Panc1 (cell line): ENCODE results near the gene PROSER3. TPM values are rescaled to one million over a fixed set of nuclear protein-coding genes. Genes with fewer than 3 reads are reported as not detected.
A peak's percentile ranks its signal among the peaks of the same experiment; 100 is the strongest.

Experiments
- ATAC-seq: fragments of 200-7000 bp; cut with Tn5 transposase; 2 replicates; pipeline ENCODE4 v1.9.1; 2020; ENCODE audit warnings: mild to moderate bottlenecking, moderate library complexity
- BruUV-seq: library from RNA; stranded (reverse); fragments of 400-500 nt; replicated peaks from 2 replicates; lab custom pipeline; 2021; lab: Mats Ljungman, UMichigan
- CTCF ChIA-PET: fragments of 300-600 bp; sonication (Branson Sonifier 250); formaldehyde crosslinking; loops from one replicate; lab custom pipeline; 2022; ENCODE audit warnings: antibody characterized with exemption; lab: Charles Lee
- POLR2A ChIA-PET: fragments of 300-600 bp; sonication (Branson Sonifier 250); formaldehyde crosslinking; loops from one replicate; lab custom pipeline; 2022; ENCODE audit warnings: antibody characterized with exemption; lab: Charles Lee
- DNase-seq: peaks from one replicate; pipeline ENCODE4 v3.0.0-alpha.2; 2010; ENCODE audit warnings: low read depth, low spot score
- H3K27ac ChIP-seq: 2 replicates; pipeline ENCODE4 v1.5.1; 2011; ENCODE audit warnings: mild to moderate bottlenecking, low read length, inconsistent platforms
- H3K27me3 ChIP-seq: fragments of 200-500 bp; sonication (Bioruptor generic); 2 replicates; pipeline ENCODE4 v1.6.0; 2014; ENCODE audit warnings: low read length, inconsistent platforms; ENCODE audit not compliant: control insufficient read depth, insufficient read depth
- H3K36me3 ChIP-seq: fragments of 200-500 bp; sonication (Bioruptor generic); 2 replicates; pipeline ENCODE4 v1.5.1; 2014; ENCODE audit warnings: inconsistent platforms, mild to moderate bottlenecking, low read length, moderate library complexity; ENCODE audit not compliant: control insufficient read depth, insufficient read depth
- H3K4me1 ChIP-seq: 2 replicates; pipeline ENCODE4 v1.5.1; 2011; ENCODE audit warnings: inconsistent platforms, mild to moderate bottlenecking, low read length, moderate library complexity; ENCODE audit not compliant: control insufficient read depth, insufficient read depth
- H3K4me3 ChIP-seq, 2 experiments: 2 replicates each; pipeline ENCODE4 v1.5.1; 2011 to 2012; ENCODE audit warnings: low read depth in 2 of 2, low read length in 2 of 2, mild to moderate bottlenecking in 2 of 2, inconsistent platforms in 1 of 2, moderate library complexity in 1 of 2
- H3K9me3 ChIP-seq: fragments of 200-500 bp; sonication (Bioruptor generic); 2 replicates; pipeline ENCODE4 v1.5.1; 2014; ENCODE audit warnings: low read depth, mild to moderate bottlenecking, inconsistent platforms, low read length, moderate library complexity; ENCODE audit not compliant: control insufficient read depth, insufficient read depth
- POLR2AphosphoS5 ChIP-seq: IDR thresholded peaks from 2 replicates; pipeline ENCODE4 v1.6.1; 2012; ENCODE audit warnings: mild to moderate bottlenecking, low read depth, low read length, moderate library complexity
- REST ChIP-seq, 2 experiments: IDR thresholded peaks; 2 replicates each; pipeline ENCODE4 v1.6.1; 2011 to 2012; ENCODE audit warnings: low read depth in 2 of 2, control low read depth in 1 of 2, low read length in 1 of 2, mild to moderate bottlenecking in 1 of 2, moderate library complexity in 1 of 2; ENCODE audit not compliant: insufficient read depth in 1 of 2
- SIN3A ChIP-seq: IDR thresholded peaks from 2 replicates; pipeline ENCODE4 v1.6.1; 2012; ENCODE audit warnings: low read depth, mild to moderate bottlenecking, low read length, moderate library complexity, borderline replicate concordance; ENCODE audit not compliant: insufficient read depth
- TCF7L2 ChIP-seq: IDR thresholded peaks from 2 replicates; pipeline ENCODE4 v1.6.1; 2011; ENCODE audit warnings: mild to moderate bottlenecking, low read depth, low read length, inconsistent platforms
- in situ Hi-C: cut with HindIII; loops from 2 replicates; pipeline ENCODE4 v1.10.0; 2016; ENCODE audit warnings: low sequenced_read_pairs, low pct_unique_long_range_greater_than_20kb
- intact Hi-C: fragments of 100-400 bp; cut with micrococcal nuclease; formaldehyde crosslinking; loops from one replicate; pipeline ENCODE4 v1.10.0; 2022; ENCODE audit not compliant: unreplicated experiment
- total RNA-seq: library from RNA; stranded (reverse); gene quantifications from one replicate; pipeline ENCODE4 v1.2.1, GENCODE V29; 2021; ENCODE audit not compliant: unreplicated experiment
- TF ChIP-seq, protein P1 (sequence below): fragments of 450-650 bp; IDR thresholded peaks from 2 replicates; pipeline ENCODE4 v1.5.1; 2017; ENCODE audit warnings: mild to moderate bottlenecking

PROSER3 gene
- total RNA-seq, 1 experiment from 2014 or later: 63.9 TPM

DNA sequence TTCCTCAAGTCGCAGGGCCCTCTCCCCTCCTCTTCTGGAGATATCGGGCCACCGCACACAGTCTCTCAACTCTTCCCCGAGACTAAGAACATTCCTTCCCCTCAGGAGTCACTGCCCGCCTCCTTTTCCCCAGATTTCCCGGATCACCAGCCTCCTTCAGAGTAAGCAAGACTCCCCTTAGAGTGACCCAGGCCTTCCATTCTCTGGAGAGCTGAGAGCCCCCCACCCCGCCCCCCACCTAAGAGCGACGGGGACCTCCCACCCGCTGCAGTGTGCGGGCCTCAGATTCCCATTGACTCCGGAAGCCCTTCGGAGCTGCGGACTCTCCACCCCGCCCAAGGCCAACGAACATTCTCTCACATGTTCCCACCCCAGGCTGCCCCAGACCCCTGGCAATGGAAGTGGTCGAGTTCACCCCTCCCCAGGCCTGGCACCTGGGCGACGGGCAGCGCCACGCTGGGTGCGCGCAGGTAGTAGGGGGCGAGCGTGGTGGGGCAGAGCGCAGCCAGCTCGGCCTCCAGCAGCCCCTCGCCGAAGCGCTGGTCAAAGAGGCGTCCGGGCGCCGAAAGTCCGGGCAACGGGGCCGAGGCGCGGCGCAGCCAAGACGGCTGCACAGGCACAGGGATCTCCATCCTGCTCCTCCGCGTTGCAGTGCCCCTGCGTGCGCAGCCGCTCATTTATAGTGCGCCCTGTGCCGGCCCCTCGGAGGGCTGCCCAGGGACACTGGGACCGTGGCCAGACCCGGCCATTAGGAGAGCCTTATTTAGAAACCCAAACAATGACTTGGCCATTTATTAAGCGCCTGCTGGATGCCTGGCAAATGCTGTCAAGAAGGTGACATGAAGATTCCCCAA lies 1.4 kb upstream of the PROSER3 start, which contains the start of gene HSPB6:
HSPB6 (minus strand) TSS at position 653 of the 854 bp plus-strand sequence; CDS start at position 632, 21 bp downstream.
- Histone ChIP-seq H3K9me3 (no peaks in the 10 kb centered on the region), H3K4me3 (peak within 1 kb of the TSS; percentile 95 to 99), H3K27me3 (no peaks in the 10 kb centered on the region), H3K27ac (peak within 1 kb of the TSS; percentile 100), H3K36me3 (no peaks in the 10 kb centered on the region), H3K4me1 (peaks cover 16% of the 10 kb centered on the region)
- ChIA-PET CTCF (no interaction called here), POLR2A (no interaction called here)
- intact Hi-C loops (no loop called here), in situ Hi-C loops (no loop called here)
- ATAC-seq (no peak), DNase-seq (no peak)
- BruUV-seq: no TSS peak
- TF ChIP-seq SIN3A (no peak), TCF7L2 (no peak), REST (IDR thresholded peaks at IDR 0.05; ENCODE audit: insufficient read depth in 1 of 2, low read depth in 2 of 2, low read length in 1 of 2) (no peak), POLR2AphosphoS5 (no peak)
- TF ChIP-seq, protein P1, sequence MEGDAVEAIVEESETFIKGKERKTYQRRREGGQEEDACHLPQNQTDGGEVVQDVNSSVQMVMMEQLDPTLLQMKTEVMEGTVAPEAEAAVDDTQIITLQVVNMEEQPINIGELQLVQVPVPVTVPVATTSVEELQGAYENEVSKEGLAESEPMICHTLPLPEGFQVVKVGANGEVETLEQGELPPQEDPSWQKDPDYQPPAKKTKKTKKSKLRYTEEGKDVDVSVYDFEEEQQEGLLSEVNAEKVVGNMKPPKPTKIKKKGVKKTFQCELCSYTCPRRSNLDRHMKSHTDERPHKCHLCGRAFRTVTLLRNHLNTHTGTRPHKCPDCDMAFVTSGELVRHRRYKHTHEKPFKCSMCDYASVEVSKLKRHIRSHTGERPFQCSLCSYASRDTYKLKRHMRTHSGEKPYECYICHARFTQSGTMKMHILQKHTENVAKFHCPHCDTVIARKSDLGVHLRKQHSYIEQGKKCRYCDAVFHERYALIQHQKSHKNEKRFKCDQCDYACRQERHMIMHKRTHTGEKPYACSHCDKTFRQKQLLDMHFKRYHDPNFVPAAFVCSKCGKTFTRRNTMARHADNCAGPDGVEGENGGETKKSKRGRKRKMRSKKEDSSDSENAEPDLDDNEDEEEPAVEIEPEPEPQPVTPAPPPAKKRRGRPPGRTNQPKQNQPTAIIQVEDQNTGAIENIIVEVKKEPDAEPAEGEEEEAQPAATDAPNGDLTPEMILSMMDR: no peak

DNA sequence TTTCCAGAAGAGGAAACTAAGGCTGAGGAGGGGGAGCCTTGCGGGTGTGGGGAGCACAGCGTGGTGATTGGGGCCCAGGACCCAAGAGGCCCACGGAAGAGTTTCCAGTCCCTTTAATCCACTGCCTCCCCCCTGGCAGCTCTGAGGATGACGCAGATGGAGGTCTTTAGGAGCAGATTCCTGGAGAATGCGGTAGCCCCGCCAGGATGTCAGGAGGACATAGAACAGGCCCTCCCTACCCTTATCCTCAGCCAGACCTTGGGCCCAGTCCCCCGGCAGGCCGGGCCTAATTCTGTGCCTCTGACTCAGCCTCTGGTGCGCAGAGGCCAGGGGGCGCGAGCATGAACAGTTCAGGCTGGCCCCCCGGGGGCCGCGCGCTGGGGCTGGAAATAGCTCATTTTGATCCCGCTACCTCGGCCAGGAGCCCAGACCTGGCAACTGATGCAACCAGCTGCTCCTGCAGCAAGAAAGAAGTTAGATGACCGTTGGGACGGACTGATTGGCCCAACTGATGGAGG lies 686 bp upstream of the PROSER3 start:
- H3K27me3 ChIP-seq: no peaks in the 10 kb centered on the region
- peaks cover 16% of the 10 kb centered on the region for H3K4me1 ChIP-seq
- no peak for DNase-seq
- no peaks in the 10 kb centered on the region for H3K36me3 ChIP-seq
- no peaks in the 10 kb centered on the region for H3K9me3 ChIP-seq
- peak overlapping the region; percentile 100 for H3K27ac ChIP-seq
- ChIA-PET CTCF (no interaction called here), POLR2A (interaction anchor here (0.7 kb wide), 1 partner anchor 9 kb away, joined by 3 read pairs; the partner anchor contains the start of gene LIN37)
- H3K4me3 ChIP-seq: peak overlapping the region; percentile 95 to 99
- ATAC-seq: peak; percentile 31
- in situ Hi-C loops: no loop called here
- intact Hi-C loops: no loop called here
- no TSS peak for BruUV-seq
- TF ChIP-seq, protein P1: no peak
- TF ChIP-seq POLR2AphosphoS5 (no peak; the same call in 1 of the 2 replicates), SIN3A (no peak)
